SK-N-SH (cell line): ENCODE data around the gene ZNF467. TPM values are rescaled to one million over a fixed set of nuclear protein-coding genes. Genes with fewer than 3 reads are reported as not detected.

ENCODE experiments used
- CTCF ChIA-PET: fragments of 300-600, 350-600 bp; formaldehyde crosslinking; extraction: SDS; loops from one replicate; lab custom pipeline; 2021; lab: Yijun Ruan, JAX
- POLR2A ChIA-PET: fragments of 350-600 bp; sonication (Branson Sonifier 250); formaldehyde crosslinking; extraction: SDS; loops from one replicate; lab custom pipeline; 2020; ENCODE audit warnings: antibody characterized with exemption, inconsistent platforms; lab: Yijun Ruan, JAX
- DNase-seq: peaks from one replicate; pipeline ENCODE4 v3.0.0; 2012
- H2AFZ ChIP-seq: fragments of 200-600 bp; sonication (generic); 2 replicates; pipeline ENCODE4 v1.8.1; 2016; ENCODE audit warnings: antibody characterized with exemption, mild to moderate bottlenecking, low read depth
- H3F3A ChIP-seq: fragments of 200-600 bp; sonication (generic); replicated peaks from 2 replicates; pipeline ENCODE3; 2016; ENCODE audit warnings: antibody characterized with exemption, mild to moderate bottlenecking; ENCODE audit not compliant: insufficient read depth
- H3K27ac ChIP-seq, 2 experiments: fragments of 200-500 bp in 1 of 2; fragments of 200-600 bp in 1 of 2; sonication (Bioruptor generic) in 1 of 2; sonication (generic), shearing (Covaris generic) in 1 of 2; 2 replicates each; pipeline versions ENCODE4 v1.5.1 to v1.6.1; 2014 to 2016; ENCODE audit warnings: low read depth in 2 of 2, inconsistent platforms in 1 of 2, low read length in 1 of 2, mild to moderate bottlenecking in 1 of 2, mixed read lengths in 1 of 2
- H3K27me3 ChIP-seq: fragments of 200-600 bp; sonication (generic), shearing (Covaris generic); 2 replicates; pipeline ENCODE4 v1.6.1; 2016; ENCODE audit warnings: mixed run types; ENCODE audit not compliant: insufficient read depth
- H3K36me3 ChIP-seq, 2 experiments: fragments of 200-500 bp in 1 of 2; fragments of 200-600 bp in 1 of 2; sonication (Bioruptor generic) in 1 of 2; sonication (generic) in 1 of 2; replicated peaks in 1 of 2; 2 replicates each; pipeline versions ENCODE3 to v1.5.1; 2014 to 2016; ENCODE audit warnings: low read length in 1 of 2, mild to moderate bottlenecking in 1 of 2; ENCODE audit not compliant: insufficient read depth in 2 of 2, control insufficient read depth in 1 of 2
- H3K4me1 ChIP-seq, 2 experiments: fragments of 200-500 bp in 1 of 2; fragments of 200-600 bp in 1 of 2; sonication (Bioruptor generic) in 1 of 2; sonication (generic), shearing (Covaris generic) in 1 of 2; 2 replicates each; pipeline versions ENCODE4 v1.5.1 to v1.6.1; 2014 to 2016; ENCODE audit warnings: low read depth in 1 of 2, low read length in 1 of 2, mixed run types in 1 of 2; ENCODE audit not compliant: insufficient read depth in 2 of 2, control insufficient read depth in 1 of 2
- H3K4me2 ChIP-seq: fragments of 200-600 bp; sonication (generic), shearing (Covaris generic); 2 replicates; pipeline ENCODE4 v1.6.1; 2017; ENCODE audit warnings: mixed run types
- H3K4me3 ChIP-seq, 2 experiments: fragments of 200-500 bp in 1 of 2; fragments of 200-600 bp in 1 of 2; sonication (Bioruptor generic) in 1 of 2; sonication (generic), shearing (Covaris generic) in 1 of 2; 2 replicates each; pipeline versions ENCODE4 v1.5.1 to v1.8.1; 2014 to 2016; ENCODE audit warnings: low read depth in 2 of 2, inconsistent platforms in 1 of 2, low read length in 1 of 2, mild to moderate bottlenecking in 1 of 2, mixed read lengths in 1 of 2, moderate library complexity in 1 of 2
- H3K79me2 ChIP-seq: fragments of 200-600 bp; sonication (generic); 2 replicates; pipeline ENCODE4 v1.8.1; 2017; ENCODE audit warnings: mild to moderate bottlenecking; ENCODE audit not compliant: insufficient read depth
- H3K9ac ChIP-seq: fragments of 200-600 bp; sonication (generic); 2 replicates; pipeline ENCODE4 v1.6.1; 2017; ENCODE audit warnings: mixed run types
- H3K9me2 ChIP-seq: fragments of 200-600 bp; sonication (generic); 2 replicates; pipeline ENCODE4 v1.6.1; 2017; ENCODE audit warnings: mixed run types
- H3K9me3 ChIP-seq: fragments of 200-600 bp; sonication (generic); 2 replicates; pipeline ENCODE4 v1.6.1; 2017; ENCODE audit warnings: mixed run types, mild to moderate bottlenecking, moderate library complexity
- H4K20me1 ChIP-seq: fragments of 200-600 bp; sonication (generic); 2 replicates; pipeline ENCODE4 v1.6.1; 2017; ENCODE audit warnings: mild to moderate bottlenecking, mixed run types; ENCODE audit not compliant: insufficient read depth
- CTCF ChIP-seq: fragments of 200-600 bp; sonication (generic); IDR thresholded peaks from 2 replicates; pipeline ENCODE4 v1.6.1; 2017; ENCODE audit warnings: antibody characterized with exemption, mild to moderate bottlenecking, moderate library complexity
- EZH2phosphoT487 ChIP-seq: fragments of 200-600 bp; sonication (generic); IDR thresholded peaks from 2 replicates; pipeline ENCODE4 v1.6.1; 2017; ENCODE audit warnings: low read depth, mixed run types, mild to moderate bottlenecking, antibody characterized with exemption, moderate library complexity, borderline replicate concordance
- FOSL2 ChIP-seq: IDR thresholded peaks from 2 replicates; pipeline ENCODE4 v1.4.0; 2012; ENCODE audit warnings: low read depth, mild to moderate bottlenecking, moderate library complexity, borderline replicate concordance
- FOXM1 ChIP-seq: IDR thresholded peaks from 2 replicates; pipeline ENCODE4 v1.4.0; 2012; ENCODE audit warnings: low read depth, mild to moderate bottlenecking
- GABPA ChIP-seq: IDR thresholded peaks from 2 replicates; pipeline ENCODE4 v1.4.0; 2012; ENCODE audit warnings: low read depth, mild to moderate bottlenecking
- GATA2 ChIP-seq: sonication (generic); formaldehyde crosslinking; IDR thresholded peaks from 2 replicates; pipeline ENCODE4 v1.5.0; 2020; ENCODE audit warnings: mild to moderate bottlenecking, missing genetic modification reagents
- JUND ChIP-seq: IDR thresholded peaks from 2 replicates; pipeline ENCODE4 v1.4.0; 2012
- PBX3 ChIP-seq: IDR thresholded peaks from 2 replicates; pipeline ENCODE4; 2012
- POLR2AphosphoS5 ChIP-seq: IDR thresholded peaks from 2 replicates; pipeline ENCODE4 v1.6.1; 2012; ENCODE audit warnings: low read depth, low read length
- RAD21 ChIP-seq: IDR thresholded peaks from 2 replicates; pipeline ENCODE4 v1.6.1; 2012; ENCODE audit warnings: mild to moderate bottlenecking, low read length
- RCOR1 ChIP-seq: fragments of 150-350 bp; IDR thresholded peaks from 2 replicates; pipeline ENCODE4 v1.6.1; 2017; ENCODE audit warnings: antibody characterized with exemption, low read length
- SIN3A ChIP-seq: IDR thresholded peaks from 2 replicates; pipeline ENCODE4 v1.6.1; 2012; ENCODE audit warnings: low read depth, mild to moderate bottlenecking, low read length, moderate library complexity, borderline replicate concordance
- SMC3 ChIP-seq: IDR thresholded peaks from 2 replicates; pipeline ENCODE4 v1.6.1; 2012; ENCODE audit warnings: low read depth, low read length, improper control_type of control experiment
- TCF12 ChIP-seq: IDR thresholded peaks from 2 replicates; pipeline ENCODE4 v1.4.0; 2012
- TEAD4 ChIP-seq: IDR thresholded peaks from 2 replicates; pipeline ENCODE4 v1.4.0; 2012; ENCODE audit warnings: mild to moderate bottlenecking, borderline replicate concordance; ENCODE audit not compliant: insufficient read depth
- USF2 ChIP-seq: fragments of 150-350 bp; IDR thresholded peaks from 2 replicates; pipeline ENCODE4 v1.6.1; 2017; ENCODE audit warnings: antibody characterized with exemption, low read length, low read depth, borderline replicate concordance
- WGBS: methylation state at CpG from one replicate; pipeline ENCODE4 v1.1.6; 2017; ENCODE audit warnings: low lambda C conversion rate; 5-methylcytosine and 5-hydroxymethylcytosine counted together
- polyA plus RNA-seq, 3 experiments: library from polyadenylated mRNA; depleted of rRNA; stranded (reverse); fragments of >200 nt; gene quantifications; 2 replicates each; pipeline ENCODE4 v1.2.3, GENCODE V29; 2012

Gene ZNF467
- polyA plus RNA-seq, 1 of the 3 experiments (the other 2 are of a cell fraction), result 4.1 TPM

- Histone ChIP-seq H3K4me3 (no peak overlapping the region), H3K27ac (no peak overlapping the region), H3K9me3 (no peaks in the 10 kb centered on the region), H4K20me1 (no peaks in the 10 kb centered on the region), H3K9ac (no peak overlapping the region), H3K4me1 (peaks cover 0 to 12% of the 10 kb centered on the region in 2 experiments; a peak in 1 of 4 replicates), H2AFZ (no peak overlapping the region), H3K9me2 (no peaks in the 10 kb centered on the region), H3F3A (no peaks in the 10 kb centered on the region), H3K4me2 (no peak overlapping the region), H3K27me3 (no peaks in the 10 kb centered on the region), H3K79me2 (no peaks in the 10 kb centered on the region), H3K36me3 (no peaks in the 10 kb centered on the region)
- no peak for TF ChIP-seq SIN3A
- POLR2A ChIA-PET, result interaction anchor here (1.6 kb wide), 1 partner anchor 20 kb away, joined by 4 read pairs; the partner anchor contains the start of gene ZNF862
- WGBS, result 81% methylated on average over 8 of the region's 9 CpGs
- DNase-seq, result no peak
- CTCF ChIA-PET, result interaction anchor here (1.1 to 10.8 kb wide), 2 partner anchors 10 to 21 kb away, joined by 3 to 119 read pairs; no protein-coding TSS in a partner anchor
Observed at GRCh38 chr7:149818536-149818840, 45.1 kb upstream of the ZNF467 start.

- Histone ChIP-seq H3K27me3 (no peaks in the 10 kb centered on the region), H3K4me2 (no peak overlapping the region), H3F3A (no peaks in the 10 kb centered on the region), H3K27ac (no peak overlapping the region), H2AFZ (no peak overlapping the region), H3K9me2 (no peaks in the 10 kb centered on the region), H3K4me1 (peaks cover 0 to 12% of the 10 kb centered on the region in 2 experiments; a peak in 1 of 4 replicates), H3K4me3 (no peak overlapping the region), H4K20me1 (no peaks in the 10 kb centered on the region), H3K9ac (no peak overlapping the region), H3K9me3 (no peaks in the 10 kb centered on the region), H3K79me2 (no peaks in the 10 kb centered on the region), H3K36me3 (no peaks in the 10 kb centered on the region)
- no peak for DNase-seq
- TF ChIP-seq RCOR1 (no peak), TCF12 (no peak), RAD21 (no peak), FOSL2 (no peak), GABPA (no peak), CTCF (no peak), SMC3 (no peak)
- WGBS, result 67% methylated on average over 12 of the region's 23 CpGs
- POLR2A ChIA-PET, result interaction anchor here (1.6 kb wide), 1 partner anchor 20 kb away, joined by 4 read pairs; the partner anchor contains the start of gene ZNF862
- CTCF ChIA-PET, result interaction anchor here (1.1 to 10.8 kb wide), 2 partner anchors 10 to 22 kb away, joined by 3 to 119 read pairs; no protein-coding TSS in a partner anchor
Observed at GRCh38 chr7:149817836-149818535, 44.6 kb upstream of the ZNF467 start.

GRCh38 chr7:149817301-149817771, 43.9 kb upstream of the ZNF467 start:
- H3K9me2 ChIP-seq, result no peaks in the 10 kb centered on the region
- no peak overlapping the region for H3K4me3 ChIP-seq
- CTCF ChIA-PET, result interaction anchor here (1.1 to 10.8 kb wide), 2 partner anchors 9 to 22 kb away, joined by 3 to 119 read pairs; no protein-coding TSS in a partner anchor
- DNase-seq, result peak; percentile 75
- H4K20me1 ChIP-seq, result no peaks in the 10 kb centered on the region
- 47% methylated on average over 6 of the region's 8 CpGs for WGBS
- H3K9ac ChIP-seq, result no peak overlapping the region
- H3K4me2 ChIP-seq, result no peak overlapping the region
- H3K27ac ChIP-seq, result no peak overlapping the region
- no peaks in the 10 kb centered on the region for H3K27me3 ChIP-seq
- H3K4me1 ChIP-seq, result peaks cover 0 to 12% of the 10 kb centered on the region in 2 experiments; a peak in 1 of 4 replicates
- POLR2A ChIA-PET, result no interaction called here
- no peaks in the 10 kb centered on the region for H3K36me3 ChIP-seq
- no peaks in the 10 kb centered on the region for H3K9me3 ChIP-seq
- no peaks in the 10 kb centered on the region for H3F3A ChIP-seq
- no peaks in the 10 kb centered on the region for H3K79me2 ChIP-seq
- no peak overlapping the region for H2AFZ ChIP-seq
- TF ChIP-seq PBX3, result no peak
- no peak for TF ChIP-seq JUND
- TF ChIP-seq POLR2AphosphoS5, result no peak
- no peak for TF ChIP-seq TEAD4
- no peak for TF ChIP-seq RAD21
- TF ChIP-seq GATA2 (CRISPR knock-in tag), result no peak
- TF ChIP-seq EZH2phosphoT487, result no peak
- TF ChIP-seq FOXM1, result no peak
- TF ChIP-seq RCOR1, result no peak
- no peak for TF ChIP-seq USF2
